ENCODE measurements around the gene ATP10D. TPM values are rescaled to one million over a fixed set of nuclear protein-coding genes. Genes with fewer than 3 reads are reported as not detected.

ATP10D gene
- total RNA-seq, 4 donors from 2014 or later, result 35.3 to 55.6 (median 43.8) TPM

- Histone ChIP-seq H3K4me1 (peaks cover 20 to 27% of the 10 kb centered on the region in 2 donors), H3K36me3 (peaks cover 0 to under 1% of the 10 kb centered on the region in 2 donors), H3K27ac (peak overlapping the region in 2 of 3 donors; percentile 76), H3K27me3 (no peaks in the 10 kb centered on the region), H3K9me3 (no peaks in the 10 kb centered on the region), H3K4me3 (replicated peaks in 1 of 3) (no peak overlapping the region)
- intact Hi-C loops (cut with DNase I), result no loop called here
- 44 to 55% methylated on average over 2 of the region's 2 CpGs for WGBS, 2 donors
- peak; percentile 4 to 8 for DNase-seq
- TF ChIP-seq CTCF (IDR thresholded peaks at IDR 0.05), result no peak
- TF ChIP-seq POLR2A (IDR thresholded peaks at IDR 0.05), result no peak
Measured at GRCh38 chr4:47531954-47532321, 46.9 kb downstream of the ATP10D start.

- intact Hi-C loops (cut with DNase I), result no loop called here
- TF ChIP-seq CTCF (IDR thresholded peaks at IDR 0.05), result no peak
- no peak for TF ChIP-seq POLR2A (IDR thresholded peaks at IDR 0.05)
- no peaks in the 10 kb centered on the region for H3K36me3 ChIP-seq
- H3K4me1 ChIP-seq, result peaks cover 20 to 27% of the 10 kb centered on the region in 2 donors
- no peaks in the 10 kb centered on the region for H3K27me3 ChIP-seq
- DNase-seq, result no peak
- H3K27ac ChIP-seq, result peak overlapping the region in 1 of 3 donors; percentile 76
- no peak overlapping the region for H3K4me3 ChIP-seq (replicated peaks in 1 of 3)
- no peaks in the 10 kb centered on the region for H3K9me3 ChIP-seq
- whole genome bisulfite sequencing, 2 donors, result 92 to 95% methylated on average over 4 of the region's 4 CpGs
Measured at GRCh38 chr4:47532658-47533057, 47.6 kb downstream of the ATP10D start.

GRCh38 chr4:47533689-47534347, 48.7 kb downstream of the ATP10D start:
- H3K4me3 ChIP-seq (replicated peaks in 1 of 3), result no peak overlapping the region
- TF ChIP-seq CTCF (IDR thresholded peaks at IDR 0.05) (no peak), POLR2A (IDR thresholded peaks at IDR 0.05) (no peak)
- H3K27ac ChIP-seq, result no peak overlapping the region
- H3K9me3 ChIP-seq, result no peaks in the 10 kb centered on the region
- intact Hi-C loops (cut with DNase I), result no loop called here
- peaks cover 20 to 27% of the 10 kb centered on the region in 2 donors for H3K4me1 ChIP-seq
- H3K36me3 ChIP-seq, result no peaks in the 10 kb centered on the region
- H3K27me3 ChIP-seq, result no peaks in the 10 kb centered on the region
- WGBS, 2 donors, result 79 to 86% methylated on average over 4 of the region's 4 CpGs
- DNase-seq, result no peak

- DNase-seq, result no peak
- 98 to 100% methylated on average over 1 of the region's 1 CpG for WGBS, 2 donors
- H3K4me3 ChIP-seq (replicated peaks in 1 of 3), result no peak overlapping the region
- H3K36me3 ChIP-seq, result no peaks in the 10 kb centered on the region
- TF ChIP-seq CTCF (IDR thresholded peaks at IDR 0.05), result no peak
- TF ChIP-seq POLR2A (IDR thresholded peaks at IDR 0.05), result no peak
- intact Hi-C loops (cut with DNase I), result no loop called here
- peaks cover 20 to 27% of the 10 kb centered on the region in 2 donors for H3K4me1 ChIP-seq
- H3K27me3 ChIP-seq, result no peaks in the 10 kb centered on the region
- no peaks in the 10 kb centered on the region for H3K9me3 ChIP-seq
- no peak overlapping the region for H3K27ac ChIP-seq
Measured at GRCh38 chr4:47534772-47535171, 49.7 kb downstream of the ATP10D start.

- TF ChIP-seq POLR2A (IDR thresholded peaks at IDR 0.05) (no peak), CTCF (IDR thresholded peaks at IDR 0.05) (no peak)
- H3K4me1 ChIP-seq, result peaks cover 17 to 21% of the 10 kb centered on the region in 2 donors
- DNase-seq, result no peak
- WGBS, 2 donors, result 84 to 97% methylated on average over 5 of the region's 5 CpGs
- no peaks in the 10 kb centered on the region for H3K36me3 ChIP-seq
- H3K27me3 ChIP-seq, result no peaks in the 10 kb centered on the region
- no peak overlapping the region for H3K27ac ChIP-seq
- no peaks in the 10 kb centered on the region for H3K9me3 ChIP-seq
- intact Hi-C loops (cut with DNase I), result no loop called here
- H3K4me3 ChIP-seq (replicated peaks in 1 of 3), result no peak overlapping the region
Measured at GRCh38 chr4:47535567-47536147, 50.6 kb downstream of the ATP10D start.
